Measurements from ENCODE around the gene CA4.
A peak's percentile ranks its signal among the peaks of the same experiment; 100 is the strongest.
"Not testable (repeated sequence)": the region's sequence is repeated elsewhere in the genome, so short reads cannot be mapped to it uniquely, and the experiment has no call there.

CA4 gene

GRCh38 chr17:60149691-60150582, at the start of gene CA4:
TSS of gene CA4 (plus strand) at chr17:60149973. CDS start at chr17:60150035, 62 bp downstream.
- no peaks in the 10 kb centered on the region for H3K4me1 ChIP-seq (ENCODE audit: control insufficient read depth, insufficient read depth, low read length)
- no peaks in the 10 kb centered on the region for H3K36me3 ChIP-seq (ENCODE audit: control insufficient read depth, insufficient read depth, low read length)
- peak within 1 kb of the TSS; percentile 32 for H3K4me3 ChIP-seq (ENCODE audit: low read length)
- no peak within 1 kb of the TSS for H3K27ac ChIP-seq (ENCODE audit: low read depth, low read length)
- H3K27me3 ChIP-seq (ENCODE audit: control insufficient read depth, insufficient read depth, low read length), result peaks cover 43% of the 10 kb centered on the region
- no peak within 1 kb of the TSS for H3K9ac ChIP-seq (ENCODE audit: low read length)

- not testable (repeated sequence) for H3K9ac ChIP-seq (ENCODE audit: low read length); H3K4me1 ChIP-seq (ENCODE audit: control insufficient read depth, insufficient read depth, low read length); H3K27me3 ChIP-seq (ENCODE audit: control insufficient read depth, insufficient read depth, low read length); H3K4me3 ChIP-seq (ENCODE audit: low read length); H3K36me3 ChIP-seq (ENCODE audit: control insufficient read depth, insufficient read depth, low read length); H3K27ac ChIP-seq (ENCODE audit: low read depth, low read length)
Observed at GRCh38 chr17:60100577-60100976, 49.2 kb upstream of the CA4 start.

GRCh38 chr17:60102015-60102631, 47.6 kb upstream of the CA4 start:
- not testable (repeated sequence) for H3K4me1 ChIP-seq (ENCODE audit: control insufficient read depth, insufficient read depth, low read length); H3K9ac ChIP-seq (ENCODE audit: low read length); H3K27ac ChIP-seq (ENCODE audit: low read depth, low read length); H3K27me3 ChIP-seq (ENCODE audit: control insufficient read depth, insufficient read depth, low read length); H3K36me3 ChIP-seq (ENCODE audit: control insufficient read depth, insufficient read depth, low read length); H3K4me3 ChIP-seq (ENCODE audit: low read length)

GRCh38 chr17:60102632-60103096, 47.1 kb upstream of the CA4 start:
- Histone ChIP-seq H3K27me3 (ENCODE audit: control insufficient read depth, insufficient read depth, low read length) (no peaks in the 10 kb centered on the region), H3K36me3 (ENCODE audit: control insufficient read depth, insufficient read depth, low read length) (no peaks in the 10 kb centered on the region), H3K27ac (ENCODE audit: low read depth, low read length) (no peak overlapping the region), H3K4me1 (ENCODE audit: control insufficient read depth, insufficient read depth, low read length) (no peaks in the 10 kb centered on the region), H3K4me3 (ENCODE audit: low read length) (no peak overlapping the region), H3K9ac (ENCODE audit: low read length) (no peak overlapping the region)

GRCh38 chr17:60103957-60104356, 45.8 kb upstream of the CA4 start:
- Histone ChIP-seq H3K36me3 (ENCODE audit: control insufficient read depth, insufficient read depth, low read length) (no peaks in the 10 kb centered on the region), H3K9ac (ENCODE audit: low read length) (no peak overlapping the region), H3K4me3 (ENCODE audit: low read length) (no peak overlapping the region), H3K27ac (ENCODE audit: low read depth, low read length) (no peak overlapping the region), H3K27me3 (ENCODE audit: control insufficient read depth, insufficient read depth, low read length) (no peaks in the 10 kb centered on the region), H3K4me1 (ENCODE audit: control insufficient read depth, insufficient read depth, low read length) (no peaks in the 10 kb centered on the region)

GRCh38 chr17:60106340-60107059, 43.3 kb upstream of the CA4 start:
- Histone ChIP-seq H3K27me3 (ENCODE audit: control insufficient read depth, insufficient read depth, low read length) (no peaks in the 10 kb centered on the region), H3K4me1 (ENCODE audit: control insufficient read depth, insufficient read depth, low read length) (no peaks in the 10 kb centered on the region), H3K9ac (ENCODE audit: low read length) (no peak overlapping the region), H3K36me3 (ENCODE audit: control insufficient read depth, insufficient read depth, low read length) (no peaks in the 10 kb centered on the region), H3K4me3 (ENCODE audit: low read length) (no peak overlapping the region), H3K27ac (ENCODE audit: low read depth, low read length) (no peak overlapping the region)

GRCh38 chr17:60107526-60108257, 42.1 kb upstream of the CA4 start:
- Histone ChIP-seq H3K4me3 (ENCODE audit: low read length) (no peak overlapping the region), H3K4me1 (ENCODE audit: control insufficient read depth, insufficient read depth, low read length) (no peaks in the 10 kb centered on the region), H3K27me3 (ENCODE audit: control insufficient read depth, insufficient read depth, low read length) (no peaks in the 10 kb centered on the region), H3K36me3 (ENCODE audit: control insufficient read depth, insufficient read depth, low read length) (no peaks in the 10 kb centered on the region), H3K27ac (ENCODE audit: low read depth, low read length) (no peak overlapping the region), H3K9ac (ENCODE audit: low read length) (no peak overlapping the region)

- H3K36me3 ChIP-seq (ENCODE audit: control insufficient read depth, insufficient read depth, low read length); H3K9ac ChIP-seq (ENCODE audit: low read length); H3K27ac ChIP-seq (ENCODE audit: low read depth, low read length); H3K4me1 ChIP-seq (ENCODE audit: control insufficient read depth, insufficient read depth, low read length); H3K4me3 ChIP-seq (ENCODE audit: low read length); H3K27me3 ChIP-seq (ENCODE audit: control insufficient read depth, insufficient read depth, low read length): not testable (repeated sequence)
Observed at GRCh38 chr17:60108309-60108708, 41.5 kb upstream of the CA4 start.

- H3K4me1 ChIP-seq (ENCODE audit: control insufficient read depth, insufficient read depth, low read length), result no peaks in the 10 kb centered on the region
- no peaks in the 10 kb centered on the region for H3K36me3 ChIP-seq (ENCODE audit: control insufficient read depth, insufficient read depth, low read length)
- H3K27ac ChIP-seq (ENCODE audit: low read depth, low read length), result no peak overlapping the region
- H3K27me3 ChIP-seq (ENCODE audit: control insufficient read depth, insufficient read depth, low read length), result no peaks in the 10 kb centered on the region
- no peak overlapping the region for H3K4me3 ChIP-seq (ENCODE audit: low read length)
- H3K9ac ChIP-seq (ENCODE audit: low read length), result no peak overlapping the region
Observed at GRCh38 chr17:60108712-60109111, 41.1 kb upstream of the CA4 start.

GRCh38 chr17:60109161-60109560, 40.6 kb upstream of the CA4 start:
- Histone ChIP-seq H3K9ac (ENCODE audit: low read length) (no peak overlapping the region), H3K27ac (ENCODE audit: low read depth, low read length) (no peak overlapping the region), H3K4me3 (ENCODE audit: low read length) (no peak overlapping the region), H3K27me3 (ENCODE audit: control insufficient read depth, insufficient read depth, low read length) (no peaks in the 10 kb centered on the region), H3K36me3 (ENCODE audit: control insufficient read depth, insufficient read depth, low read length) (no peaks in the 10 kb centered on the region), H3K4me1 (ENCODE audit: control insufficient read depth, insufficient read depth, low read length) (no peaks in the 10 kb centered on the region)

GRCh38 chr17:60110586-60110985, 39.2 kb upstream of the CA4 start:
- Histone ChIP-seq H3K27ac (ENCODE audit: low read depth, low read length) (no peak overlapping the region), H3K4me3 (ENCODE audit: low read length) (no peak overlapping the region), H3K27me3 (ENCODE audit: control insufficient read depth, insufficient read depth, low read length) (no peaks in the 10 kb centered on the region), H3K9ac (ENCODE audit: low read length) (no peak overlapping the region), H3K36me3 (ENCODE audit: control insufficient read depth, insufficient read depth, low read length) (no peaks in the 10 kb centered on the region), H3K4me1 (ENCODE audit: control insufficient read depth, insufficient read depth, low read length) (no peaks in the 10 kb centered on the region)

- H3K36me3 ChIP-seq (ENCODE audit: control insufficient read depth, insufficient read depth, low read length); H3K4me3 ChIP-seq (ENCODE audit: low read length); H3K27ac ChIP-seq (ENCODE audit: low read depth, low read length); H3K9ac ChIP-seq (ENCODE audit: low read length); H3K27me3 ChIP-seq (ENCODE audit: control insufficient read depth, insufficient read depth, low read length); H3K4me1 ChIP-seq (ENCODE audit: control insufficient read depth, insufficient read depth, low read length): not testable (repeated sequence)
Observed at GRCh38 chr17:60111661-60112060, 38.1 kb upstream of the CA4 start.

Data from rectal smooth muscle tissue (tissue), 1 donor.